Astrocyte (in vitro differentiated cells and primary cell): ENCODE results near the gene DCLRE1C.

ENCODE experiments used
- EZH2 ChIP-seq: IDR thresholded peaks from 2 replicates; pipeline ENCODE4 v1.6.1; 2012; ENCODE audit warnings: mild to moderate bottlenecking, low read length, inconsistent platforms; ENCODE audit not compliant: insufficient read depth
- TF ChIP-seq, protein P1 (sequence below): IDR thresholded peaks from 2 replicates; pipeline ENCODE4 v1.5.1; 2011; ENCODE audit warnings: low read depth, mild to moderate bottlenecking, inconsistent platforms, low read length, moderate library complexity; ENCODE audit not compliant: insufficient read depth

DNA sequence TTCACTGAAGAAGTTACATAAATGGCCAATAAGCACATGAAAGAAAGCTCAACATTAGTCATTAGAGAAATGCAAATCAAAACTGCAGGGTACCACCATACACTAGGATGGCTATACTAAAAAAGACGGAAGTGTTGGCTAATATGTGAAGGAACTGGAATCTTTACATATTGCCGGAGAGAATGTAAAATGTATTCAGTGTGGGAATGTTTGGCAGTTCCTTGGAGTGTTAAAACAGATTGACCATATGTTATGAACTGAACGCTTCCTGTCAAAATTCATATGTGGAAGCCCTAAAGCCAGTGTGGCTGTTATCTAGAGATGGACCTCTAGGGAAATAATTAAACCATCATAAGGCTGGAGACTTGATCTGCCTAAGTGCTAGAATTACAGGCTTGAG lies 42.1 kb downstream of the DCLRE1C start:
- TF ChIP-seq, protein P1, sequence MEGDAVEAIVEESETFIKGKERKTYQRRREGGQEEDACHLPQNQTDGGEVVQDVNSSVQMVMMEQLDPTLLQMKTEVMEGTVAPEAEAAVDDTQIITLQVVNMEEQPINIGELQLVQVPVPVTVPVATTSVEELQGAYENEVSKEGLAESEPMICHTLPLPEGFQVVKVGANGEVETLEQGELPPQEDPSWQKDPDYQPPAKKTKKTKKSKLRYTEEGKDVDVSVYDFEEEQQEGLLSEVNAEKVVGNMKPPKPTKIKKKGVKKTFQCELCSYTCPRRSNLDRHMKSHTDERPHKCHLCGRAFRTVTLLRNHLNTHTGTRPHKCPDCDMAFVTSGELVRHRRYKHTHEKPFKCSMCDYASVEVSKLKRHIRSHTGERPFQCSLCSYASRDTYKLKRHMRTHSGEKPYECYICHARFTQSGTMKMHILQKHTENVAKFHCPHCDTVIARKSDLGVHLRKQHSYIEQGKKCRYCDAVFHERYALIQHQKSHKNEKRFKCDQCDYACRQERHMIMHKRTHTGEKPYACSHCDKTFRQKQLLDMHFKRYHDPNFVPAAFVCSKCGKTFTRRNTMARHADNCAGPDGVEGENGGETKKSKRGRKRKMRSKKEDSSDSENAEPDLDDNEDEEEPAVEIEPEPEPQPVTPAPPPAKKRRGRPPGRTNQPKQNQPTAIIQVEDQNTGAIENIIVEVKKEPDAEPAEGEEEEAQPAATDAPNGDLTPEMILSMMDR, result no peak
- TF ChIP-seq EZH2, result no peak
